ENCODE measurements around the gene JMJD7. TPM values are rescaled to one million over a fixed set of nuclear protein-coding genes. Genes with fewer than 3 reads are reported as not detected.

JMJD7 gene
- total RNA-seq, 3 donors from 2014 or later (not counting 1 experiment from before 2014, with no cell fraction given), result 20.3 to 36.4 (median 28.7) TPM

DNA sequence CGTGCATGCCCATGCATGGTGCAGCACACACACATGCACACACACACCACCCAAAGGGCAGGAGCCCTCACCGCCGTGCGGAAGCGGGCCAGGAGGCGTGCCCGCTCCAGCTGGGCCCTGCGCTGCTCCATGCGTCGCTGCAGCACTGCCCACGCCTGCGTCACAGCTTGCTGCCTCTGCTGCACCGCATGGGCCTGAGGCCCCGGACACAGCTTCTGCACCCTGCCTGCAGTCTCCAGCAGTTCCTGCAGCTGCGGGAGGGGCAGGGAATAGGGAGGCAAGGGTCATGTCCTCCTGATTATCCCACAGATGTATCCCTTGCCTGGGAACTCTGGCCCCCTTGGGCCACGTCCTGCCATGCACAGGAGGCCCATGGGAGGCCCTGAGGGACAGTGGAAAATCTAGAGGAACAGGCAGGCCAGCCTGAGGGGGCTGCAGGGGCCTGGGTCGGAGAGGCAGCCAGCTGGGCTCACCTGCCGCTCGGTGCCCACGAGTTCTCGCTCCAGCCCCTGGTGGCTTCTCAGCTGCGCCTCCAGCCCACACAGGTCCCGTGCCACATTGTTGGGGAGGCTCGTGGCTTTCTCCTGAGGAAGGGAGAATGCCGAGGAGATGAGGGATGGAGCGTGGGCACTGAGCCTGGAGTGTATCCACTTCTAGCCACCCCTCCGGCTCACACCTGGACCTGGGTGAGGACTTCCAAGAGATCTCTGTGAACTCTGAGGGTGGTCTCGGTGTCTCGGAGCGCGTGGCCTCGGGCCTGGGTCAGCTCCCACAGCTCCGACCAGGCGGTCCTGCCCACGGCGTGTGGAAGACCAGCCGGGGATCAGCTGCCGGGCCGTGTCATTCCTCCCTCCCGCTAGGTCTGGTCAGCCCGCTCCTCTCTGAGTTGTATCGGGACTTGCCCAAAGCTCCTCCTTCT lies 42.1 kb downstream of the JMJD7 start:
- ATAC-seq, result no peak
- Histone ChIP-seq H3K36me3 (ENCODE audit: control insufficient read depth, insufficient read depth, low read length) (no peaks in the 10 kb centered on the region), H3K9me3 (ENCODE audit: control insufficient read depth, insufficient read depth, low read length) (no peaks in the 10 kb centered on the region), H3K27me3 (ENCODE audit: control insufficient read depth, insufficient read depth, low read length) (no peaks in the 10 kb centered on the region), H3K27ac (ENCODE audit: low read length) (no peak overlapping the region), H3K4me3 (ENCODE audit: low read length) (no peak overlapping the region), H3K4me1 (ENCODE audit: control insufficient read depth, insufficient read depth, low read length) (peaks cover 4% of the 10 kb centered on the region)
- WGBS (ENCODE audit: insufficient coverage), result 93% methylated on average over 42 of the region's 42 CpGs
- no peaks in the 10 kb centered on the region for H3K36me3 Mint-ChIP-seq
- peaks cover 0 to 20% of the 10 kb centered on the region in 2 donors for H3K4me1 Mint-ChIP-seq
- peak overlapping the region in 1 of 2 donors; percentile 62 for H3K27ac Mint-ChIP-seq
- no peak for DNase-seq
- no peaks in the 10 kb centered on the region for H3K27me3 Mint-ChIP-seq (ENCODE audit: low read depth in 2 of 2)
- H3K9me3 Mint-ChIP-seq, result no peaks in the 10 kb centered on the region
- no peak overlapping the region for H3K4me3 Mint-ChIP-seq
- TF ChIP-seq, protein P1, sequence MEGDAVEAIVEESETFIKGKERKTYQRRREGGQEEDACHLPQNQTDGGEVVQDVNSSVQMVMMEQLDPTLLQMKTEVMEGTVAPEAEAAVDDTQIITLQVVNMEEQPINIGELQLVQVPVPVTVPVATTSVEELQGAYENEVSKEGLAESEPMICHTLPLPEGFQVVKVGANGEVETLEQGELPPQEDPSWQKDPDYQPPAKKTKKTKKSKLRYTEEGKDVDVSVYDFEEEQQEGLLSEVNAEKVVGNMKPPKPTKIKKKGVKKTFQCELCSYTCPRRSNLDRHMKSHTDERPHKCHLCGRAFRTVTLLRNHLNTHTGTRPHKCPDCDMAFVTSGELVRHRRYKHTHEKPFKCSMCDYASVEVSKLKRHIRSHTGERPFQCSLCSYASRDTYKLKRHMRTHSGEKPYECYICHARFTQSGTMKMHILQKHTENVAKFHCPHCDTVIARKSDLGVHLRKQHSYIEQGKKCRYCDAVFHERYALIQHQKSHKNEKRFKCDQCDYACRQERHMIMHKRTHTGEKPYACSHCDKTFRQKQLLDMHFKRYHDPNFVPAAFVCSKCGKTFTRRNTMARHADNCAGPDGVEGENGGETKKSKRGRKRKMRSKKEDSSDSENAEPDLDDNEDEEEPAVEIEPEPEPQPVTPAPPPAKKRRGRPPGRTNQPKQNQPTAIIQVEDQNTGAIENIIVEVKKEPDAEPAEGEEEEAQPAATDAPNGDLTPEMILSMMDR (IDR thresholded peaks at IDR 0.05), result no peak
- intact Hi-C loops (cut with micrococcal nuclease), result no loop called here

DNA sequence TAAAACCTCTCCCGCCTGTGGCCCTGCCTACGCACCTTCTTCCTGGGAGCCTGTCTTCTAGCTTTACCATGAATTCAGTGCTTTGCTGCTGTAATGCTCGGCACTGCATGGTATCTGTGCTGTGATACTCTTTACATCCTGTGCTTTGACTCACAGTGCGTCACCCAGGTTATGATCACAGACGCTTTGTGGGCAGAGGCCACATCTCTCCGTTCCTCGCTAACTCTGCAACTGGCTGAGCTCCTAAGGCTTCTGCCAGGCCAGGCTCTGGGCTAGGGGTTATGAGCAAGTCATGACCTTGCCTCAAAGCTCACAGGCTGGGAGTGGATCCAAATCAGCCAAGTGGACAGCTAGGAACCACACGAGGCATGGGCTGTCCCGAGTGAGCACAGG lies 42.8 kb downstream of the JMJD7 start:
- Histone ChIP-seq H3K36me3 (ENCODE audit: control insufficient read depth, insufficient read depth, low read length) (no peaks in the 10 kb centered on the region), H3K9me3 (ENCODE audit: control insufficient read depth, insufficient read depth, low read length) (no peaks in the 10 kb centered on the region), H3K27ac (ENCODE audit: low read length) (no peak overlapping the region), H3K4me3 (ENCODE audit: low read length) (no peak overlapping the region), H3K27me3 (ENCODE audit: control insufficient read depth, insufficient read depth, low read length) (no peaks in the 10 kb centered on the region), H3K4me1 (ENCODE audit: control insufficient read depth, insufficient read depth, low read length) (peaks cover 4% of the 10 kb centered on the region)
- WGBS (ENCODE audit: insufficient coverage), result 70% methylated on average over 9 of the region's 9 CpGs
- intact Hi-C loops (cut with micrococcal nuclease), result no loop called here
- Mint-ChIP-seq H3K9me3 (no peaks in the 10 kb centered on the region), H3K27ac (peak overlapping the region in 1 of 2 donors; percentile 62), H3K4me1 (peaks cover 0 to 20% of the 10 kb centered on the region in 2 donors), H3K4me3 (no peak overlapping the region), H3K36me3 (no peaks in the 10 kb centered on the region), H3K27me3 (ENCODE audit: low read depth in 2 of 2) (no peaks in the 10 kb centered on the region)
- TF ChIP-seq, protein P1 (IDR thresholded peaks at IDR 0.05), result no peak
- DNase-seq (peak in 1 of 2 donors; percentile 75), ATAC-seq (peak; percentile 37 to 78 (median 58))

DNA sequence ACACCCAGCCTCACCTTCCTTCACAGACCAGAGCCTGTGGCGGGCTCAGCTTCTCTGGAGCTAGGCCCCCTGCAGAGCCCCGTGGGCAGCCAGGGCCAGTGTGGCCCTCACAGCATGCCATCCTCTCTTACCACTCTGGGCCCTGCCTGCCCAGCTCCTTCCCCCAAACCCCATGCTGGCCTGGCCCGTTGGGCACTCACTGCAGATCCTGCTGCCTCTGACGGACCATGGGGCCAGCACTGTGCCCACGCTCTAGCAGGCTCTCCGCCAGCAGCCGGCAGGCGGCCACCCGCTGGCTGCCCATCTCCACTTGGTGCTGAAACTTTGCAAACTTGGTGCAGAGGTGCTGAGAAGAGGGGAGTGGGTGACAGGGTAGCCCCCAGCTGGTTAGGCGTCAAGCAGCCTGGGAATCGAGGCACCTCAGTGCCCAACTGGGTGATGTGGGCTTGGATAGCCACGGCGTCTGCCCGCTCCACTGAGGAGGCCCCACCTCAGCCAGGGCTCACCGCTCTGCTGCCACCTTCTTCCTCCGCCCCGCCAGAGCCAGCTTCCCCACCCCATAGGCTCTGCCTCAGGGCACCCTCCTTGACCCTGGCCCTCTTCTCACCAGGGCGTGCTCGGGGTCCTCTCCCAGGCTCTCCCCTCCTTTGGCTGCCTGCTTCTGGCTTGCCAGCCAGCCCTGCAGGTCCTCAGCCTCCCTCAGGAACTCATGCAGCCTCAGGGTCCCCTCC lies 43.4 kb downstream of the JMJD7 start:
- ATAC-seq, result no peak
- intact Hi-C loops (cut with micrococcal nuclease), result no loop called here
- 91% methylated on average over 19 of the region's 19 CpGs for WGBS (ENCODE audit: insufficient coverage)

More for the DNA sequence above, 43.4 kb downstream of the JMJD7 start:
- Histone ChIP-seq H3K4me1 (ENCODE audit: control insufficient read depth, insufficient read depth, low read length) (peaks cover 4% of the 10 kb centered on the region), H3K27ac (ENCODE audit: low read length) (no peak overlapping the region), H3K4me3 (ENCODE audit: low read length) (no peak overlapping the region), H3K9me3 (ENCODE audit: control insufficient read depth, insufficient read depth, low read length) (no peaks in the 10 kb centered on the region), H3K27me3 (ENCODE audit: control insufficient read depth, insufficient read depth, low read length) (no peaks in the 10 kb centered on the region), H3K36me3 (ENCODE audit: control insufficient read depth, insufficient read depth, low read length) (no peaks in the 10 kb centered on the region)
- H3K4me1 Mint-ChIP-seq, result peaks cover 0 to 20% of the 10 kb centered on the region in 2 donors
- H3K36me3 Mint-ChIP-seq, result no peaks in the 10 kb centered on the region
- no peaks in the 10 kb centered on the region for H3K27me3 Mint-ChIP-seq (ENCODE audit: low read depth in 2 of 2)
- H3K4me3 Mint-ChIP-seq, result no peak overlapping the region
- H3K9me3 Mint-ChIP-seq, result no peaks in the 10 kb centered on the region
- H3K27ac Mint-ChIP-seq, result peak overlapping the region in 1 of 2 donors; percentile 62
- no peak for DNase-seq
- TF ChIP-seq, protein P1 (IDR thresholded peaks at IDR 0.05), result no peak

Measured in natural killer cell (primary cell).